C4-2B (cell line): Measurements from ENCODE around the gene OMG.

Experiments
- CTCF ChIP-seq: fragments of 450-650 bp; conservative IDR thresholded peaks from 2 replicates; pipeline ENCODE4 v1.5.1; 2017; ENCODE audit warnings: mild to moderate bottlenecking
- ZFX ChIP-seq: fragments of 450-650 bp; IDR thresholded peaks from 2 replicates; pipeline ENCODE4 v1.6.1; 2017

DNA sequence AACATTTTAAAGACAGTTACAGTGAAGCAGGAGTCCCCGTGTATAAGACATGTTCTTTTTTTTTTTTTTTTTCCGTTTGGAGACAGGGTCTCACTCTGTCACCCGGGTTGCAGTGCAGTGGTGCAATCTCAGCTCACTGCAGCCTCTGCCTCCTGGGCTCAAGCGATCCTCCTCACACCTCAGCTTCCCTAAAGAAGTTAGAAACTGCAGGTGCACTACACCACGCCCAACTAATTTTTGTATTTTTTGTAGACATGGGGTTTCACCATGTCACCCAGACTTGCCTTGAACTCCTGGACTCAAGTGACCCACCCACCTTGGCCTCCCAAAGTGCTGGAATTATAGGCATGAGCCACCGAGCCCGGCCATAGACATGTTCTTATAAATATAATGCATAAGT, 13.8 kb upstream of the OMG start:
- TF ChIP-seq CTCF (no peak), ZFX (no peak)
